Esophagus squamous epithelium (tissue), 5 donors: ENCODE measurements around the gene TAPT1. TPM values are rescaled to one million over a fixed set of nuclear protein-coding genes. Genes with fewer than 3 reads are reported as not detected.

ENCODE experiments used
- DNase-seq: peaks from one replicate; lab custom pipeline; 2025; lab: John Stamatoyannopoulos, UW
- H3K27ac ChIP-seq, 4 donors: fragments of 200-600 bp; sonication (generic); one replicate each; pipeline ENCODE4 v1.5.1; 2016 to 2019; ENCODE audit warnings: mild to moderate bottlenecking in 1 of 4
- H3K27me3 ChIP-seq, 4 donors: fragments of 200-600 bp; sonication (generic); 1 replicate in 3 of 4; 2 replicates in 1 of 4; pipeline versions ENCODE4 v1.5.1 to v1.6.0; 2017 to 2021; ENCODE audit warnings: antibody characterized with exemption in 1 of 4
- H3K36me3 ChIP-seq, 3 donors: fragments of 200-600 bp; sonication (generic); one replicate each; pipeline ENCODE4 v1.5.1; 2016 to 2019
- H3K4me1 ChIP-seq, 3 donors: fragments of 200-600 bp; sonication (generic); one replicate each; pipeline ENCODE4 v1.5.1; 2017 to 2019
- H3K4me3 ChIP-seq, 4 donors: fragments of 200-600 bp; sonication (generic); 1 replicate in 3 of 4; 2 replicates in 1 of 4; pipeline ENCODE4 v1.5.1; 2016 to 2019; ENCODE audit warnings: mild to moderate bottlenecking in 2 of 4, moderate library complexity in 1 of 4
- H3K9me3 ChIP-seq, 3 donors: fragments of 200-600 bp; sonication (generic); one replicate each; pipeline ENCODE4 v1.5.1; 2016 to 2019
- CTCF ChIP-seq, 6 experiments: fragments of 450-650 bp in 4 of 6; fragments of 200-600 bp in 2 of 6; sonication (generic) in 2 of 6; IDR thresholded peaks; one replicate each; pipeline ENCODE4 v1.5.1; 2016 to 2019; ENCODE audit warnings: antibody characterized with exemption in 6 of 6, mild to moderate bottlenecking in 4 of 6, moderate library complexity in 4 of 6
- POLR2A ChIP-seq, 4 donors: fragments of 450-650 bp; IDR thresholded peaks; one replicate each; pipeline ENCODE4 v1.6.1; 2017; ENCODE audit warnings: antibody characterized with exemption in 4 of 4, mild to moderate bottlenecking in 4 of 4, moderate library complexity in 3 of 4
- WGBS, 2 donors: methylation state at CpG; one replicate each; pipeline ENCODE4 v1.1.5; 2018; 5-methylcytosine and 5-hydroxymethylcytosine counted together
- intact Hi-C: fragments of 100-400 bp; cut with DNase I; formaldehyde crosslinking; loops from one replicate; pipeline ENCODE4 v1.15.0; 2022
- total RNA-seq, 4 donors: library from RNA; depleted of rRNA; stranded (reverse); fragments of >200 nt; gene quantifications; one replicate each; pipeline ENCODE4 v1.1.0, GENCODE V29; 2016
- donor health status: DM: yes; HTN: yes; CAD: no.

TAPT1 gene
- total RNA-seq, 4 donors from 2014 or later, result 9.4 to 23.8 (median 16.9) TPM

- H3K27me3 ChIP-seq, result no peaks in the 10 kb centered on the region
- no peak overlapping the region for H3K27ac ChIP-seq
- no peaks in the 10 kb centered on the region for H3K4me1 ChIP-seq
- H3K36me3 ChIP-seq, result peaks cover 0 to 43% (median 0%) of the 10 kb centered on the region in 3 donors
- no peaks in the 10 kb centered on the region for H3K9me3 ChIP-seq
- TF ChIP-seq CTCF (IDR thresholded peaks at IDR 0.05) (no peak), POLR2A (IDR thresholded peaks at IDR 0.05) (no peak)
- no peak overlapping the region for H3K4me3 ChIP-seq
- WGBS, 2 donors, result 86 to 100% methylated on average over 1 of the region's 1 CpG
- intact Hi-C loops, result no loop called here
- no peak for DNase-seq
These were observed 19.0 kb upstream of the TAPT1 start for GRCh38 chr4:16245241-16245640.

- Histone ChIP-seq H3K27ac (no peak overlapping the region), H3K27me3 (no peaks in the 10 kb centered on the region), H3K36me3 (peaks cover 0 to 46% (median 0%) of the 10 kb centered on the region in 3 donors), H3K4me3 (no peak overlapping the region), H3K9me3 (no peaks in the 10 kb centered on the region), H3K4me1 (no peaks in the 10 kb centered on the region)
- WGBS, 2 donors, result 86 to 87% methylated on average over 3 to 4 of the region's 4 CpGs
- no peak for TF ChIP-seq CTCF (IDR thresholded peaks at IDR 0.05)
- no peak for TF ChIP-seq POLR2A (IDR thresholded peaks at IDR 0.05)
- no peak for DNase-seq
- intact Hi-C loops, result no loop called here
These were observed 17.0 kb upstream of the TAPT1 start for GRCh38 chr4:16243285-16243684.

GRCh38 chr4:16240300-16240699, 14.0 kb upstream of the TAPT1 start:
- no peak overlapping the region for H3K27ac ChIP-seq
- intact Hi-C loops, result no loop called here
- DNase-seq, result no peak
- no peak for TF ChIP-seq CTCF (IDR thresholded peaks at IDR 0.05)
- TF ChIP-seq POLR2A (IDR thresholded peaks at IDR 0.05), result no peak
- peaks cover 0 to 23% (median 0%) of the 10 kb centered on the region in 3 donors for H3K36me3 ChIP-seq
- H3K4me3 ChIP-seq, result no peak overlapping the region
- no peaks in the 10 kb centered on the region for H3K4me1 ChIP-seq
- H3K9me3 ChIP-seq, result no peaks in the 10 kb centered on the region
- no peaks in the 10 kb centered on the region for H3K27me3 ChIP-seq

GRCh38 chr4:16239086-16239485, 12.8 kb upstream of the TAPT1 start:
- Histone ChIP-seq H3K9me3 (no peaks in the 10 kb centered on the region), H3K36me3 (peaks cover 0 to 23% (median 0%) of the 10 kb centered on the region in 3 donors), H3K27me3 (no peaks in the 10 kb centered on the region), H3K4me3 (no peak overlapping the region), H3K27ac (no peak overlapping the region), H3K4me1 (no peaks in the 10 kb centered on the region)
- no peak for DNase-seq
- WGBS, 2 donors, result 90 to 98% methylated on average over 3 of the region's 3 CpGs
- intact Hi-C loops, result no loop called here
- TF ChIP-seq POLR2A (IDR thresholded peaks at IDR 0.05) (no peak), CTCF (IDR thresholded peaks at IDR 0.05) (no peak)

GRCh38 chr4:16238327-16238726, 12.1 kb upstream of the TAPT1 start:
- H3K27ac ChIP-seq, result no peak overlapping the region

More at GRCh38 chr4:16238327-16238726, 12.1 kb upstream of the TAPT1 start:
- no peak for TF ChIP-seq CTCF (IDR thresholded peaks at IDR 0.05)
- no peak for TF ChIP-seq POLR2A (IDR thresholded peaks at IDR 0.05)
- WGBS, 2 donors, result 84 to 90% methylated on average over 3 of the region's 3 CpGs
- Histone ChIP-seq H3K27me3 (no peaks in the 10 kb centered on the region), H3K9me3 (no peaks in the 10 kb centered on the region), H3K4me3 (no peak overlapping the region), H3K36me3 (peaks cover 0 to 23% (median 0%) of the 10 kb centered on the region in 3 donors), H3K4me1 (no peaks in the 10 kb centered on the region)
- no peak for DNase-seq
- intact Hi-C loops, result no loop called here
